H1 (cell line): ENCODE measurements around the gene CSPG5. TPM values are rescaled to one million over a fixed set of nuclear protein-coding genes. Genes with fewer than 3 reads are reported as not detected.

Experiments used
- BCL11A ChIP-seq, 2 experiments: IDR thresholded peaks; one replicate each; pipeline ENCODE4 v1.6.1; 2011; ENCODE audit warnings: low read depth in 2 of 2, low read length in 2 of 2, mild to moderate bottlenecking in 2 of 2
- MAX ChIP-seq: IDR thresholded peaks from 2 replicates; pipeline ENCODE4 v1.6.1; 2012; ENCODE audit warnings: inconsistent platforms
- RXRA ChIP-seq: IDR thresholded peaks from 2 replicates; pipeline ENCODE4 v1.6.1; 2011; ENCODE audit warnings: low read depth, mild to moderate bottlenecking, low read length, moderate library complexity; ENCODE audit not compliant: insufficient read depth
- polyA plus RNA-seq, 7 experiments: library from polyadenylated mRNA; depleted of rRNA in 3 of 7; stranded (reverse) in 5 of 7; unstranded in 2 of 7; fragments of >200 nt in 5 of 7; fragments of 200-250 nt in 2 of 7; gene quantifications; 1 replicate in 5 of 7; 2 replicates in 1 of 7; 4 replicates in 1 of 7; pipeline versions ENCODE4 v1.2.1 to v1.2.3, GENCODE V29; 2011 to 2013; ENCODE audit warnings: missing spikeins in 2 of 7, mixed read lengths in 2 of 7
- total RNA-seq: library from RNA; stranded (reverse); fragmentation: NEBNext Ultra II Directional; extraction: Animal tissue kit (Norgen Biotek cat#: 25700); gene quantifications from 2 replicates; pipeline ENCODE4 v1.2.1, GENCODE V29; 2021

Gene CSPG5
- total and polyA plus RNA-seq, 2 of the 8 experiments (the other 6 are each of a cell fraction or from before 2014, with no cell fraction given), result 2.1 to 7.4 TPM

- TF ChIP-seq BCL11A (IDR thresholded peaks at IDR 0.05; ENCODE audit: low read depth in 2 of 2, low read length in 2 of 2), result no peak
- TF ChIP-seq RXRA, result no peak
- no peak for TF ChIP-seq MAX
- TF ChIP-seq, all 59 proteins: peak for 0
Measured at GRCh38 chr3:47612178-47612577, 33.5 kb upstream of the CSPG5 start (continued).
